ENCODE measurements around the gene NOA1. TPM values are rescaled to one million over a fixed set of nuclear protein-coding genes. Genes with fewer than 3 reads are reported as not detected.

NOA1 gene
- total RNA-seq: 10 to 100 TPM; 11.2 to 23.0 (median 12.2) TPM
- polyA plus RNA-seq: 10 to 100 TPM in 1 of 2 donors, 1 to 10 TPM in 1; 5.3 to 13.3 TPM
- long read RNA-seq, donor 1, transcript NOA1-201 (7 exons, 3,415 nt): major isoform, 87 of 91 reads
- long read RNA-seq, donor 1, partial matches to known transcripts: 3 of 91 reads
- long read RNA-seq, donor 1, other reads (novel, unspliced or antisense): 1 of 91 reads
- long read RNA-seq, donor 2, transcript NOA1-201 (7 exons, 3,415 nt): major isoform, 286 of 316 reads
- long read RNA-seq, donor 2, partial matches to known transcripts: 9 of 316 reads
- long read RNA-seq, donor 2, other reads (novel, unspliced or antisense): 21 of 316 reads
- long read RNA-seq, donor 3, transcript NOA1-201 (7 exons, 3,415 nt): major isoform, 52 of 56 reads
- long read RNA-seq, donor 3, partial matches to known transcripts: 0 of 56 reads
- long read RNA-seq, donor 3, other reads (novel, unspliced or antisense): 4 of 56 reads

GRCh38 chr4:56977321-56978012 is at the start of gene NOA1:
TSS of gene NOA1 (minus strand) at chr4:56977606. CDS start at chr4:56977585, 21 bp downstream.
- peak within 1 kb of the TSS; percentile 69 to 97 (median 86) for H3K27ac ChIP-seq
- H3K27me3 ChIP-seq: no peaks in the 10 kb centered on the region
- ATAC-seq (peak; percentile 88 to 92 (median 90)), DNase-seq (peak; percentile 97 to 99 (median 98))
- H3K4me1 ChIP-seq: peaks cover 5 to 63% (median 50%) of the 10 kb centered on the region in 12 donors
- TF ChIP-seq CTCF (IDR thresholded peaks at IDR 0.05): no peak
- peak in 1 of 2 donors; percentile 82 for TF ChIP-seq POLR2A (IDR thresholded peaks at IDR 0.05)
- H3K36me3 ChIP-seq: peaks cover 0 to 25% (median 19%) of the 10 kb centered on the region in 9 donors
- 0 to 1% (median 1%) methylated on average over 29 to 51 of the region's 51 CpGs for WGBS, 4 donors
- intact Hi-C loops (cut with DNase I): loop anchor here in 8 of 10 donors (2.0 to 10.0 kb wide), 5 partner anchors 17 to 135 kb away; partner anchors contain the start of genes REST (in 6 of the 8) and IGFBP7 (in 1 of the 8)
- H3K4me3 ChIP-seq: peak within 1 kb of the TSS; percentile 74 to 97 (median 93)
- peaks cover 0 to 18% (median 9%) of the 10 kb centered on the region in 12 donors for H3K9me3 ChIP-seq

- Histone ChIP-seq H3K27ac (no peak overlapping the region), H3K9me3 (no peaks in the 10 kb centered on the region), H3K4me1 (peaks cover 0 to 27% (median 17%) of the 10 kb centered on the region in 12 donors), H3K36me3 (peaks cover 0 to 100% (median 93%) of the 10 kb centered on the region in 9 donors), H3K4me3 (no peak overlapping the region), H3K27me3 (no peaks in the 10 kb centered on the region)
- ATAC-seq (no peak), DNase-seq (no peak)
- 82 to 88% (median 84%) methylated on average over 4 of the region's 4 CpGs for WGBS, 4 donors
- intact Hi-C loops (cut with DNase I): no loop called here
- no peak for TF ChIP-seq POLR2A (IDR thresholded peaks at IDR 0.05)
- no peak for TF ChIP-seq CTCF (IDR thresholded peaks at IDR 0.05)
Measured at GRCh38 chr4:57023104-57023503, 45.7 kb upstream of the NOA1 start.

- intact Hi-C loops (cut with DNase I): no loop called here
- WGBS, 4 donors: 67 to 88% (median 82%) methylated on average over 5 of the region's 5 CpGs
- H3K4me1 ChIP-seq: peaks cover 0 to 27% (median 17%) of the 10 kb centered on the region in 12 donors
- H3K9me3 ChIP-seq: no peaks in the 10 kb centered on the region
- TF ChIP-seq CTCF (IDR thresholded peaks at IDR 0.05) (no peak), POLR2A (IDR thresholded peaks at IDR 0.05) (no peak)
- peaks cover 0 to 100% (median 93%) of the 10 kb centered on the region in 9 donors for H3K36me3 ChIP-seq
- H3K27me3 ChIP-seq: no peaks in the 10 kb centered on the region
- DNase-seq: no peak
- ATAC-seq: peak in 3 of 4 donors; percentile 63 to 74 (median 70)
- peak overlapping the region in 6 of 12 donors; percentile 6 to 60 (median 26) for H3K27ac ChIP-seq
- no peak overlapping the region for H3K4me3 ChIP-seq
Measured at GRCh38 chr4:57020467-57021101, 43.2 kb upstream of the NOA1 start.

All from heart left ventricle (tissue), 16 donors.